HEK293T (cell line): ENCODE results near the gene IL17RE.

Experiments
- ARNT ChIP-seq: fragments of 450-650 bp; IDR thresholded peaks from 2 replicates; pipeline ENCODE4 v1.6.1; 2017; ENCODE audit warnings: mild to moderate bottlenecking
- BHLHE40 ChIP-seq: fragments of 450-650 bp; IDR thresholded peaks from 2 replicates; pipeline ENCODE4 v1.6.1; 2016; ENCODE audit warnings: mild to moderate bottlenecking, moderate library complexity, borderline replicate concordance
- CTBP1 ChIP-seq: fragments of 450-650 bp; IDR thresholded peaks from 2 replicates; pipeline ENCODE4 v1.6.1; 2016; ENCODE audit warnings: borderline replicate concordance
- ELF4 ChIP-seq: fragments of 450-650 bp; IDR thresholded peaks from 2 replicates; pipeline ENCODE4 v1.6.1; 2017; ENCODE audit warnings: antibody characterized with exemption
- FOXM1 ChIP-seq: fragments of 450-650 bp; IDR thresholded peaks from 2 replicates; pipeline ENCODE4 v1.6.1; 2017; ENCODE audit warnings: mild to moderate bottlenecking, borderline replicate concordance
- HDGF ChIP-seq: fragments of 450-650 bp; IDR thresholded peaks from 2 replicates; pipeline ENCODE4 v1.6.1; 2017; ENCODE audit warnings: antibody characterized with exemption, borderline replicate concordance
- NFRKB ChIP-seq: fragments of 450-650 bp; IDR thresholded peaks from 2 replicates; pipeline ENCODE4 v1.6.1; 2016; ENCODE audit warnings: mild to moderate bottlenecking, moderate library complexity
- PKNOX1 ChIP-seq: fragments of 450-650 bp; IDR thresholded peaks from 2 replicates; pipeline ENCODE4 v1.6.1; 2016
- SP1 ChIP-seq: fragments of 450-650 bp; IDR thresholded peaks from 2 replicates; pipeline ENCODE4 v1.6.1; 2017
- SUZ12 ChIP-seq: fragments of 450-650 bp; IDR thresholded peaks from 2 replicates; pipeline ENCODE4 v1.6.1; 2016; ENCODE audit warnings: mild to moderate bottlenecking
- TARDBP ChIP-seq: fragments of 450-650 bp; IDR thresholded peaks from 2 replicates; pipeline ENCODE4 v1.6.1; 2016

DNA sequence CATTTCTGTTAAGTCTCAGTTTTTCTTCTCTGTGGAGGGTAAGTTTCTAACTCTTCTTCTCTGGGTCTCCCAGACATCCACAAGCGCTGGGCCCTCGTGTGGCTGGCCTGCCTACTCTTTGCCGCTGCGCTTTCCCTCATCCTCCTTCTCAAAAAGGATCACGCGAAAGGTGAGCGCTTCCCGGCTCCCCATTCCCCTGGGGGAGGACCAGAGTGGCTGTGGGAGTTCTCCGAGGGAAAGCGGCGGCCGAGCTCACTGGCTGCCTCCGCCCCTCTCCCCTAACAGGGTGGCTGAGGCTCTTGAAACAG lies 29.8 kb downstream of the IL17RE start:
- TF ChIP-seq ARNT (no peak), HDGF (no peak), SUZ12 (no peak), TARDBP (no peak), BHLHE40 (no peak), ELF4 (no peak), CTBP1 (no peak), PKNOX1 (no peak), NFRKB (no peak), FOXM1 (no peak), SP1 (no peak)
